ENCODE measurements around the gene HMHB1.

HMHB1 gene

GRCh38 chr5:143771189-143771588 is 40.8 kb upstream of the HMHB1 start:
- peaks cover 12% of the 10 kb centered on the region for H3K9me3 Mint-ChIP-seq
- H3K36me3 Mint-ChIP-seq (ENCODE audit: low read depth) = peaks cover 6% of the 10 kb centered on the region
- H3K27ac Mint-ChIP-seq = peak overlapping the region; percentile 87
- H3K4me1 Mint-ChIP-seq = peaks cover 10% of the 10 kb centered on the region
- no peaks in the 10 kb centered on the region for H3K27me3 Mint-ChIP-seq (ENCODE audit: low read depth, poor library complexity)
- TF ChIP-seq, protein P1, sequence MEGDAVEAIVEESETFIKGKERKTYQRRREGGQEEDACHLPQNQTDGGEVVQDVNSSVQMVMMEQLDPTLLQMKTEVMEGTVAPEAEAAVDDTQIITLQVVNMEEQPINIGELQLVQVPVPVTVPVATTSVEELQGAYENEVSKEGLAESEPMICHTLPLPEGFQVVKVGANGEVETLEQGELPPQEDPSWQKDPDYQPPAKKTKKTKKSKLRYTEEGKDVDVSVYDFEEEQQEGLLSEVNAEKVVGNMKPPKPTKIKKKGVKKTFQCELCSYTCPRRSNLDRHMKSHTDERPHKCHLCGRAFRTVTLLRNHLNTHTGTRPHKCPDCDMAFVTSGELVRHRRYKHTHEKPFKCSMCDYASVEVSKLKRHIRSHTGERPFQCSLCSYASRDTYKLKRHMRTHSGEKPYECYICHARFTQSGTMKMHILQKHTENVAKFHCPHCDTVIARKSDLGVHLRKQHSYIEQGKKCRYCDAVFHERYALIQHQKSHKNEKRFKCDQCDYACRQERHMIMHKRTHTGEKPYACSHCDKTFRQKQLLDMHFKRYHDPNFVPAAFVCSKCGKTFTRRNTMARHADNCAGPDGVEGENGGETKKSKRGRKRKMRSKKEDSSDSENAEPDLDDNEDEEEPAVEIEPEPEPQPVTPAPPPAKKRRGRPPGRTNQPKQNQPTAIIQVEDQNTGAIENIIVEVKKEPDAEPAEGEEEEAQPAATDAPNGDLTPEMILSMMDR (IDR thresholded peaks at IDR 0.05) = no peak
- no peak for DNase-seq
- no peak overlapping the region for H3K4me3 Mint-ChIP-seq

GRCh38 chr5:143771602-143772001 is 40.4 kb upstream of the HMHB1 start:
- no peak for DNase-seq
- Mint-ChIP-seq H3K9me3 (peaks cover 12% of the 10 kb centered on the region), H3K4me3 (no peak overlapping the region), H3K36me3 (ENCODE audit: low read depth) (peaks cover 6% of the 10 kb centered on the region), H3K27me3 (ENCODE audit: low read depth, poor library complexity) (no peaks in the 10 kb centered on the region), H3K27ac (no peak overlapping the region), H3K4me1 (peaks cover 10% of the 10 kb centered on the region)
- TF ChIP-seq, protein P1 (IDR thresholded peaks at IDR 0.05) = no peak

GRCh38 chr5:143772621-143773020 is 39.3 kb upstream of the HMHB1 start:
- no peak overlapping the region for H3K4me3 Mint-ChIP-seq
- TF ChIP-seq, protein P1 (IDR thresholded peaks at IDR 0.05) = no peak
- H3K4me1 Mint-ChIP-seq = peaks cover 10% of the 10 kb centered on the region
- peaks cover 16% of the 10 kb centered on the region for H3K9me3 Mint-ChIP-seq
- no peak overlapping the region for H3K27ac Mint-ChIP-seq
- peaks cover 6% of the 10 kb centered on the region for H3K36me3 Mint-ChIP-seq (ENCODE audit: low read depth)
- no peaks in the 10 kb centered on the region for H3K27me3 Mint-ChIP-seq (ENCODE audit: low read depth, poor library complexity)
- DNase-seq = no peak

GRCh38 chr5:143775258-143775657 is 36.7 kb upstream of the HMHB1 start:
- peaks cover 21% of the 10 kb centered on the region for H3K9me3 Mint-ChIP-seq
- no peaks in the 10 kb centered on the region for H3K27me3 Mint-ChIP-seq (ENCODE audit: low read depth, poor library complexity)
- H3K4me3 Mint-ChIP-seq = no peak overlapping the region
- H3K4me1 Mint-ChIP-seq = peaks cover 10% of the 10 kb centered on the region
- H3K27ac Mint-ChIP-seq = no peak overlapping the region
- DNase-seq = no peak
- TF ChIP-seq, protein P1 (IDR thresholded peaks at IDR 0.05) = no peak
- H3K36me3 Mint-ChIP-seq (ENCODE audit: low read depth) = peaks cover 1% of the 10 kb centered on the region

- H3K4me3 Mint-ChIP-seq = no peak overlapping the region
- H3K4me1 Mint-ChIP-seq = peaks cover 5% of the 10 kb centered on the region
- no peak overlapping the region for H3K27ac Mint-ChIP-seq
These were observed 35.0 kb upstream of the HMHB1 start for GRCh38 chr5:143776951-143777350.

DNA sequence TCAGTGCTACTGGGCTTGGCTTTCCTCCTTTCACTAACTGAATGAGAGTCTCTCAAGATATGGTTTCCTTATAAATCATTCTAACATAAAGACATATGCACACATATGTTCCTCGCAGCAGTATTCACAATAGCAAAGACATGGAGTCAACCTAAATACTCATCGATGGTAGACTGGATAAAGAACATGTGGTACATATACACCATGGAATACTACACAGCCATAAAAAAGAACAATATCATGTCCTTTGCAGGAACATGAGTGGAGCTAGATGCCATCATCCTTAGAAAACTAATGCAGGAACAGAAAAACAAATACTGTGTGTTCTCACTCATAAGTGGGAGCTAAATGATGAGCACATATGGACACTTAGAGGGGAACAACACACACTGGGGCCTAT is 32.5 kb upstream of the HMHB1 start:
- peaks cover 18% of the 10 kb centered on the region for H3K9me3 Mint-ChIP-seq
- H3K36me3 Mint-ChIP-seq (ENCODE audit: low read depth) = no peaks in the 10 kb centered on the region
- H3K27me3 Mint-ChIP-seq (ENCODE audit: low read depth, poor library complexity) = no peaks in the 10 kb centered on the region
- H3K4me3 Mint-ChIP-seq = no peak overlapping the region
- no peak for DNase-seq
- TF ChIP-seq, protein P1 (IDR thresholded peaks at IDR 0.05) = no peak
- H3K4me1 Mint-ChIP-seq = peaks cover 17% of the 10 kb centered on the region
- H3K27ac Mint-ChIP-seq = no peak overlapping the region

More at GRCh38 chr5:143776951-143777350, 35.0 kb upstream of the HMHB1 start:
- Mint-ChIP-seq H3K9me3 (peaks cover 18% of the 10 kb centered on the region), H3K36me3 (ENCODE audit: low read depth) (no peaks in the 10 kb centered on the region), H3K27me3 (ENCODE audit: low read depth, poor library complexity) (no peaks in the 10 kb centered on the region)
- no peak for DNase-seq
- TF ChIP-seq, protein P1 (IDR thresholded peaks at IDR 0.05) = no peak
